ENCODE results near the gene C16orf86.

The C16orf86 gene

GRCh38 chr16:67653789-67654402, 12.7 kb upstream of the C16orf86 start:
- DNase-seq: peak; percentile 48

GRCh38 chr16:67654403-67654911, 12.2 kb upstream of the C16orf86 start:
- DNase-seq: peak; percentile 55

DNA sequence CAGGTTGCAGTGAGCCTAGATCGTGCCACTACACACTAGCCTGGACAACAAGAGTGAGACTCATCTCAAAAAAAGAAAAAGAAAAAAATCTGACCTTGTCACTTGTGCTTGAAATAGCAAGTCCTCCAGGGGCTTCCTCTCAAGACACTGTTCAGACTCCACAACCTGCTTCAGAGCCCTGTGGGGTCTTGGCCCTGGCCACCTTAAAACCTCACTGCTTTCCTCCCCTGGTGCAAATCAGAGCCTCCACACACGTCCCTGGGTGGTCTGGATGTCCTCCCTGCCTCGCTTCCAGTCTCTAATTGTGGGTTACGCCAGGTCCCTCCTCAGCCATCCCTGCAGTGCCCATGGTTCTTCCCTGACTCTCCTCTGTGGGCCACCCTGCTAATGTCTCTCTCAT, 11.3 kb upstream of the C16orf86 start:
- peak; percentile 47 for DNase-seq

DNA sequence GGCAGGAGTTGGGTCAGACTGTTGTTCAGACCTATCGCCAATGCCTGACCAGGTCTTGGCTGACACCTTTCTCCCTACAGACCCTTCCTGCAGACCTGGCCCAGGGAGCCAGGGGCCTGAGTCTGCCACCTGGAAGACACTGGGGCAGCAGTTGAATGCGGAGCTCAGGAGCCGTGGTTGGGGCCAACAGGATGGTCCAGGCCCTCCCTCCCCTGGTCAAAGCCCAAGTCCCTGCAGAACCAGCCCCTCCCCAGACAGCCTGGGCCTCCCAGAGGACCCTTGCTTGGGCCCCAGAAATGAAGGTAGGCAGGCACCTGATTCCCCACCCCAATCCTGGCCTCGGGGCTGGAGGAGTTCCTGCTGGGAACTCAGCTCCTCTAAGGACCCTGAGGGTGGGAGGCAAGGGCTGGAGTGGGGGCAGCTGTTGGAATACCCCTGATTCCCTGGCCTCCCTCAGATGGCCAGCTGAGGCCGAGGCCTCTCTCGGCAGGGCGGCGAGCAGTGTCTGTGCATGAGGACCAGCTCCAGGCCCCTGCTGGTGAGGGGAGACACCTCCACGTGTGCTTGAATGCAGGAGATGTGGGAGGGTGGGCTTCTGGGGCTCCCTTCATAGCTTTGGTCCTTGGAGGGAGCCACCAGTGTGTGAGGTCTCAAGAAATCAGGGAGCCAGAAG, 10.1 kb upstream of the C16orf86 start:
- no peak for DNase-seq

GRCh38 chr16:67657017-67657608, 9.5 kb upstream of the C16orf86 start:
- no peak for DNase-seq

- DNase-seq: no peak
Measured at GRCh38 chr16:67657751-67658518, 8.7 kb upstream of the C16orf86 start.

DNA sequence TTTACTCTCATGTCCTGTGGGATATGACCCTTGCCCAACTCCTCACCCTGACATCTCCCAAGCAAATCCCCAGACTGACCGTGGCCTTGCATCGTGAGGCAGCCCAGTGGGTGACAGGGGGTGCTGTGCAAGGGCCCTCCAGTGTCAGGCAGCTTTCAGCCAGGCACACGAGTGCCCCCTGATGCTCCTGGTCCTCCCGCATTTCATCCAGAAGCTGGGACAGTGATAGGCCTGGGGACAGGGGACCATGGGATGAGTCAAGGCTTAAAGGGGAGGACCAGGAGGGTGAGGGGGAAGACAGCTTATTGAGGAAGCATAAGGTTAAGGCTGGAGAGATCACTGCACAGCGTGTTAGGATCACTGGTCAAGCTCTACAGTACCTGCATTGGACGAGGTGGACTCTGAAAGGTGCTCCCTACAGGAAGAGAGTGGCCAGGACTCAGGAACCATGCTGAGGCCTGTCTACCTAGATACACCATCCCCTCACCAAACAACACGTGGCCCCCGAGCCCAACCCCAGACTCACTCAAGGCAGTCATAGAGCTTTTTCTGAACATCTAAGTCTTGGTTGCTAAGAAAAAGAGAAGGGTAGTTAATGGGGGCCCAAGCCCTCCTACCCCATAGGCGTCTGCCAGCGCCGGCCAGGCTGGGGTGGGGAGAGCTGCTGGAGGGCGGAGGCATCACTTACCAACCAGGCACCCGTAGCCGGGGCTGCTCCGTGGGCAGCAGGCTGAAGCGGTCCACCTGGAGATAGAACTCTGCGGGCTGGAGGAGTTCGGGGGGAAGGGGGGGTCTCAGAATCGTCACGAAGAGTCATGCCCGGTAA, 7.6 kb upstream of the C16orf86 start:
- DNase-seq: no peak

DNA sequence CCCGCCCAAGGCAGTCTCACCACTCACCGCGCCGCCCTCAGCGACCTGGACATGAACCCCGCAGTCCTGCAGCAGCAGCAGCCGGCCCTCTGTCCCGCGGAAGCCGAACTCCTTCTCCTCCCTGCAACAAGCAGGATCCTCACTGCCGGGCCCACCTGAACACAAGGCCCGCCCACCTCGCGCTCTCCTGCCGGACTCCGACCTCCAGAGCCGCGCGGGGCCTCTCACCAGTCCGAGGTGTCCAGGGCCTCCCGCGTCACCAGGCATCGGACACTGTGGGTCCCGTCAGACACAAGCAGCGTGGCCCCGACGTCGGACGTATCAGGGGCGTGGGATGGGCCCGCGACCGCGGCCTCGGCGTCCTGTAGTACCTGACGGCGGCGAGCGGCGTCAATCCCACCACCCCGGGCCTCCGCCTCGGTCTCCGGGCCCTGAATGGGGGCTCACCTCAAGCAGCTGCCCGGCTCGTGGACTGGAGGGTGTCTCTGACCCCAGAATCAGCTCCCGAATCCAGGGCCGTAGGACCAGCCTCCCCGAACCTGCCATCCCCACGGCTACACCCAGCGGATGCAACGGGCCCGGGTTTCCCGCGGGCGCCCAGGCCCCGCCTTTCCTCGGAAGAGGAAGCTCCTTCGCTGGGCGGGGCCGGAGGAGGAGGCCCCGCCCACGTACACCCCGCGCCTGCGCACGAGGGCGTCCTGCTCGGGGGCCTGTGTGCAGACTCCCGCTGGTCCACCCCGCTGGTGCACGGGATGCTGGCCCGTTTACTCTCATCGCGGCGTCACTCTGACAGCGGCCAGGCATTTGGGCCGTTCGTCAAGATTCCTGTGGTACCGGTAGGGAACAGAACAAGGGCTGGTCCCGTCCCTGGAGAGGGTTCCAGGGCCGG, 6.7 kb upstream of the C16orf86 start, which contains the start of gene ACD:
TSS of gene ACD (minus strand) at position 586 of the 889 bp plus-strand sequence. CDS start at position 546, 40 bp downstream.
- DNase-seq: peak; percentile 98

DNA sequence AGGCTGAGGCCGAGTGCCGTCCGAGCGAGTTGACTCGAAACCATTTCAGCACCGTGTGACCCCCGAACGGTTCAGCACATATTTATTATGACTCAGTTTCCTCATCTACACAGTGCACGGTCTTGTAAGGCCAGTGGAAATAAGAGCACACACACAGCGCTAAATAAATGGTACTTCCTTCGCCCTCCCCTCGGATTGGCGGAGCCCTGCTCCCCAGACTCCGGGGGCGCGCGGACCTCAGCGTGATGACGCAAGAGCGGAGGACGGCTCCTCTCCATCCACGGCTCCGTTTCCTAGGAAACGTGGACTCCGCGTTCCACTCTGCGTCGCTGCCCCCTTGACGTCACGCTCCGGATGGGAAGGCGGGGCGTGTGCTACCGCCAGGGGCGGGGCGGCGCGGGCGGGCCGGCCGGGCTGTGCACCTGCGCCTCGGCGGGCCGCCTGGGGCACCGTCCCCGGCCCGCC, 6.0 kb upstream of the C16orf86 start, which contains the start of gene PARD6A:
TSS of gene PARD6A (plus strand) at position 397 of the 465 bp plus-strand sequence. CDS start 79 bp downstream, outside the sequence.
- peak; percentile 96 for DNase-seq

- DNase-seq: no peak
Measured at GRCh38 chr16:67661101-67661761, 5.4 kb upstream of the C16orf86 start.

DNA sequence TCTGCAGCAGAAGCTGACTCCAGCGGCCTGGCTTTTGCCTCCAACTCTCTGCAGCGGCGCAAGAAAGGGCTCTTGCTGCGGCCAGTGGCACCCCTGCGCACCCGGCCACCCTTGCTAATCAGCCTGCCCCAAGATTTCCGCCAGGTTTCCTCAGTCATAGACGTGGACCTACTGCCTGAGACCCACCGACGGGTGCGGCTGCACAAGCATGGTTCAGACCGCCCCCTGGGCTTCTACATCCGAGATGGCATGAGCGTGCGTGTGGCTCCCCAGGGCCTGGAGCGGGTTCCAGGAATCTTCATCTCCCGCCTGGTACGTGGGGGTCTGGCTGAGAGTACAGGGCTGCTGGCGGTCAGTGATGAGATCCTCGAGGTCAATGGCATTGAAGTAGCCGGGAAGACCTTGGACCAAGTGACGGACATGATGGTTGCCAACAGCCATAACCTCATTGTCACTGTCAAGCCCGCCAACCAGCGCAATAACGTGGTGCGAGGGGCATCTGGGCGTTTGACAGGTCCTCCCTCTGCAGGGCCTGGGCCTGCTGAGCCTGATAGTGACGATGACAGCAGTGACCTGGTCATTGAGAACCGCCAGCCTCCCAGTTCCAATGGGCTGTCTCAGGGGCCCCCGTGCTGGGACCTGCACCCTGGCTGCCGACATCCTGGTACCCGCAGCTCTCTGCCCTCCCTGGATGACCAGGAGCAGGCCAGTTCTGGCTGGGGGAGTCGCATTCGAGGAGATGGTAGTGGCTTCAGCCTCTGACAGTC, 4.5 kb upstream of the C16orf86 start:
- DNase-seq: no peak

GRCh38 chr16:67662653-67663010, 4.0 kb upstream of the C16orf86 start:
- no peak for DNase-seq

- peak; percentile 79 for DNase-seq
Measured at GRCh38 chr16:67663151-67663876, 3.3 kb upstream of the C16orf86 start.

GRCh38 chr16:67663877-67664222, 2.8 kb upstream of the C16orf86 start:
- DNase-seq: no peak

DNA sequence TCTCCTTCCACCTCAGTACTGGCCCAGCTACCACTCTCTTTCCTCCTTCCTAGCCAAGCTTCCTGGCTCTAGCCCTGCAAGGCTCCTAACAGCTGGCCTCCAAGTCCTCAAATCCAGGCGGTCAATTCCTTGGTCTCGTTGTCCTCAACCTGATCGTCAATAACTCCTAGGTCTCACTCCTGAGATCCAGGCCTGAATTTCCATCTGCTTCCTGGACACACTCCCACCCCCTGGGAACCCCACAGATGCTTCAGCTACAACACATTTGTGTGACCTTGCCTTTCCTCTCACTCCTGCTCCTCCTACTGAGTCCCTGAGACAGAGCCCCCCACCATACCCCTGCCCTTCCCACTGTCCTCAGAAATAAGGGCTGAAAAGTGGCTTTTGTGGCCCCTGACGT, 2.4 kb upstream of the C16orf86 start:
- no peak for DNase-seq

DNA sequence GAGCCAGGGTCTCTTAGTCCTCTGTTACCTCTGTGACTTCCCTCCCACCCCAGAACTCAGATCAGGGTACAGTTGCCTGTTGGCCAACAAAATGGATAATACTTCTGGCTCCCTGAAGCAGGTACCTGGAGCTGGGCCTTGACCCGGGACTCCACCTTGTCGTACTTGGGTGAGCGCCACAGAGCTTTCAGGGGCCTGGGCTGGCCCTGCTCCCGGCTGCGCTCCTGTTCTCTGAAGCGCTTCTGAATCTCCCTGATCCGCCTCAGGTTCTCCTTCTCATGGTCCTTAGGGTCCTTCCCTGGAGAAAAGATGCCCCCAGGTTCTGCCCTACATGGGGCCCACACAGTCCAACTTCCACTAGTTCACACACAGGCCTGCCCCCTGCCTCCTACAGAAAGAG, 1.7 kb upstream of the C16orf86 start:
- DNase-seq: no peak

DNA sequence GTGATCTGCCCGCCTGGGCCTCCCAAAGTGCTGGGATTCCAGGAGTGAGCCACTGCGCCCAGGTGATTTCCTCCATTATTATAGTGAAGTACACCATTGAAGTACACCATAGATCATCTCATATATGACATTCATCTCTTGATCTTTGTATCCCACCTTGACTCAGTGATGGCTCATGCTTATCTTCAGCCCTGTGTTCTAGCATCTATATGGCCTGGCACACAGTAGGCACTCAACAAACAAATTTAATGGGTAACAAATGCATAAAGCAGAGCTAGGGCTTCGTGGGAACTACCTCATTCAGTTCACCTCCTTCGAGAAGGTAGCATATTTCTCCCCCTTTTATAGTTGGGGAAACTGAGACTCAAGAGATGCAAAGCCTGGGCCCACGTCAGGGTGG, 1.0 kb upstream of the C16orf86 start:
- DNase-seq: no peak

DNA sequence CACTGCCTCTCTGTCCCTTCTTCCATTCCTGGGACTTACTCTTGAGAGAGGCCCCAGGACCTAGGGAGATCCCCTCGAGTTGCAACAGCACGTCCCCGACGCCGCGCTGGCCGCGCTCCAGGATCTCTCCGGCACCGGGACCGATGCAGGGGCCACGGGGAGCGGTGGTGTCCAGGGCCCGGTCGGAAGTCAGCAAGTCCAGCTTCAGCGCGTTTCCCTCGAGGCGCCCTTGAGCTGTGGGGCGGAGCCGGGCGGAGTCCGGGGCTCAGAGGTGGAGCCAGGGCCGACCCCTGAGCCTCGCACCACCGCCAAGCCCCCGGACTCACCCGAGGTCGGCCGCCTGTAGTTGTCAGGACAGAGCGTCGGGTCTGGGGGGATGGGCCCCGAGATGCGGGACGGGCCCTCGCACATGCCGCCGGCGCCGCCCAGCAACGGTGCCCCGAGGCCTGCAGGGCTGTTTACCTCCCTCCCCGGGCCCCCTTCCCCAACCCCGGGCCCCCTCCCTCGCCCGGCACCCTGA, 522 bp upstream of the C16orf86 start:
- no peak for DNase-seq

DNA sequence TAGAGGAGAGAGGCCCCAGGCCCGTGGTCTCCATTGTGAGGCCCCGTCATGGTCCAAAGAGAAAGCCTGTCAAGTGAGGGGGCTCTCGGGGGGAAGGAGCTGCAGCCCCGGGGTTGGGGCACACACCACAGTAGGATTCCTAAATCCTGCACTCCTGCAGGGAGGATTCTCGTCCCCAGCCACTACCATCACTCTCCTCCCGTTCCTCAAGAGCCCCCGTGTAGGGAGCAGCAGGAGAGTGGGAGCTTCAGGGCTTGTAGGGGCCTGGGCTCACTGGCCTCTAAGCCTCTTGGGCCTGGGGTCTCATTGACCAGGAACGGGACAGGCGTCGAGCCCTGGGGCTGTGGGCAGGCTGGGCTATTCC, 821 bp downstream of the C16orf86 start:
- no peak for DNase-seq
